HepG2 (cell line): ENCODE results near the gene UBTF. TPM values are rescaled to one million over a fixed set of nuclear protein-coding genes. Genes with fewer than 3 reads are reported as not detected.
A peak's percentile ranks its signal among the peaks of the same experiment; 100 is the strongest.

Source experiments
- ATAC-seq: fragments of 200-7000 bp; cut with Tn5 transposase; 3 replicates; pipeline ENCODE4 v1.9.1; 2020; ENCODE audit warnings: mild to moderate bottlenecking, moderate library complexity
- BruUV-seq: library from RNA; stranded (reverse); fragments of 400-500 nt; replicated peaks from 2 replicates; lab custom pipeline; 2021; lab: Mats Ljungman, UMichigan
- CTCF ChIA-PET: fragments of 300-600 bp; formaldehyde crosslinking; extraction: SDS; loops from one replicate; lab custom pipeline; 2021; ENCODE audit warnings: low total read pairs, inconsistent platforms, low intra/inter-chr PET ratio; lab: Yijun Ruan, JAX
- POLR2A ChIA-PET: fragments of 350-600 bp; sonication (Branson Sonifier 250); formaldehyde crosslinking; loops from one replicate; lab custom pipeline; 2020; ENCODE audit warnings: antibody characterized with exemption, inconsistent platforms; lab: Yijun Ruan, JAX
- DNase-seq: peaks from one replicate; pipeline ENCODE4 v3.0.0-alpha.2; 2015; ENCODE audit warnings: low spot score
- FAIRE-seq: peaks from 3 replicates; lab custom pipeline; 2011; peaks lifted over from hg19 to GRCh38; lab: Jason Lieb, UNC
- H2AFZ ChIP-seq: one replicate; pipeline ENCODE4 v1.6.1; 2011; ENCODE audit warnings: low read length, inconsistent platforms
- H3K27ac ChIP-seq: fragments of 300-600 bp; 3 replicates; pipeline ENCODE4 v1.8.0; 2011; ENCODE audit warnings: mixed run types, mild to moderate bottlenecking, mixed read lengths, low read length, inconsistent platforms; ENCODE audit not compliant: insufficient read depth; ENCODE audit errors: extremely low read length
- H3K27me3 ChIP-seq, 2 experiments: fragments of 200-600 bp in 1 of 2; 2 replicates in 1 of 2; 3 replicates in 1 of 2; pipeline versions ENCODE4 v1.6.0 to v1.8.0; 2011; ENCODE audit warnings: low read length in 2 of 2, mild to moderate bottlenecking in 2 of 2, moderate library complexity in 2 of 2, inconsistent platforms in 1 of 2; ENCODE audit not compliant: insufficient read depth in 2 of 2, control insufficient read depth in 1 of 2
- H3K36me3 ChIP-seq, 2 experiments: fragments of 200-600 bp in 1 of 2; replicated peaks in 1 of 2; 2 replicates in 1 of 2; 3 replicates in 1 of 2; pipeline versions ENCODE4 v1.5.1 to v1.8.0; 2011; ENCODE audit warnings: low read length in 2 of 2, inconsistent platforms in 1 of 2; ENCODE audit not compliant: insufficient read depth in 2 of 2, control insufficient read depth in 1 of 2
- H3K4me1 ChIP-seq: 2 replicates; pipeline ENCODE4 v1.5.1; 2012; ENCODE audit warnings: low read length, inconsistent platforms; ENCODE audit not compliant: insufficient read depth
- H3K4me2 ChIP-seq: 2 replicates; pipeline ENCODE4 v1.6.0; 2011; ENCODE audit warnings: low read depth, low read length, inconsistent platforms
- H3K4me3 ChIP-seq, 3 experiments: fragments of 200-600 bp in 1 of 3; sonication (generic), shearing (Covaris generic) in 1 of 3; replicated peaks in 1 of 3; 2 replicates each; pipeline ENCODE4 v1.5.1; 2011 to 2016; ENCODE audit warnings: low read length in 3 of 3, inconsistent platforms in 2 of 3, low read depth in 2 of 3, mild to moderate bottlenecking in 2 of 3, control low read depth in 1 of 3, mixed read lengths in 1 of 3; ENCODE audit not compliant: insufficient read depth in 1 of 3
- H3K79me2 ChIP-seq: one replicate; pipeline ENCODE4 v1.6.1; 2011; ENCODE audit warnings: low read length, inconsistent platforms; ENCODE audit not compliant: insufficient read depth
- H3K9ac ChIP-seq: 2 replicates; pipeline ENCODE4 v1.6.0; 2011; ENCODE audit warnings: mild to moderate bottlenecking, low read depth, low read length, inconsistent platforms; ENCODE audit not compliant: insufficient read depth
- H3K9me3 ChIP-seq: 2 replicates; pipeline ENCODE4 v1.5.1; 2012; ENCODE audit warnings: mild to moderate bottlenecking, low read length
- H4K20me1 ChIP-seq: 2 replicates; pipeline ENCODE4 v1.6.0; 2011; ENCODE audit warnings: inconsistent platforms, mild to moderate bottlenecking, low read length, moderate library complexity; ENCODE audit not compliant: insufficient read depth
- ARNTL ChIP-seq: sonication (generic); formaldehyde crosslinking; IDR thresholded peaks from 2 replicates; pipeline ENCODE4 v1.4.0; 2020; ENCODE audit warnings: mild to moderate bottlenecking, missing genetic modification reagents
- CTCF ChIP-seq: sonication (generic); formaldehyde crosslinking; IDR thresholded peaks from 2 replicates; pipeline ENCODE4 v1.5.0; 2020; ENCODE audit warnings: mild to moderate bottlenecking, missing genetic modification reagents, moderate library complexity
- DMTF1 ChIP-seq: sonication (generic); formaldehyde crosslinking; IDR thresholded peaks from 2 replicates; pipeline ENCODE4 v1.4.0; 2020; ENCODE audit warnings: mild to moderate bottlenecking, missing genetic modification reagents
- MTF1 ChIP-seq: sonication (generic); formaldehyde crosslinking; IDR thresholded peaks from 2 replicates; pipeline ENCODE4 v1.5.0; 2020; ENCODE audit warnings: missing genetic modification reagents
- PAX8 ChIP-seq: sonication (generic); formaldehyde crosslinking; IDR thresholded peaks from 2 replicates; pipeline ENCODE4 v1.8.0; 2022; ENCODE audit warnings: mild to moderate bottlenecking, missing genetic modification reagents, borderline replicate concordance
- REL ChIP-seq: sonication (generic); formaldehyde crosslinking; conservative IDR thresholded peaks from 2 replicates; pipeline ENCODE4 v1.8.0; 2022; ENCODE audit warnings: mild to moderate bottlenecking, missing genetic modification reagents, moderate library complexity
- ZFX ChIP-seq: sonication (generic); formaldehyde crosslinking; IDR thresholded peaks from 2 replicates; pipeline ENCODE4 v1.4.0; 2020; ENCODE audit warnings: mild to moderate bottlenecking, low read depth, missing genetic modification reagents, moderate library complexity
- ZNF12 ChIP-seq: sonication (generic); formaldehyde crosslinking; IDR thresholded peaks from 2 replicates; pipeline ENCODE4 v1.5.0; 2020; ENCODE audit warnings: missing genetic modification reagents
- WGBS: methylation state at CpG from one replicate; pipeline ENCODE4 v1.1.6; 2017; ENCODE audit warnings: low lambda C conversion rate; 5-methylcytosine and 5-hydroxymethylcytosine counted together
- in situ Hi-C: cut with HindIII; loops from 2 replicates; pipeline ENCODE4 v1.10.0; 2017; ENCODE audit warnings: low pct_unique_long_range_greater_than_20kb; ENCODE audit not compliant: extremely low pct_ligation_motif_present
- intact Hi-C: fragments of 100-400 bp; cut with micrococcal nuclease; formaldehyde crosslinking; loops from one replicate; pipeline ENCODE4 v1.10.0; 2022; ENCODE audit not compliant: unreplicated experiment
- polyA plus RNA-seq, 8 experiments: library from polyadenylated mRNA; depleted of rRNA in 3 of 8; stranded (reverse) in 7 of 8; unstranded in 1 of 8; fragments of >200 nt; fragmentation: Illumina TruSeq in 4 of 8; extraction: Trizol in 4 of 8; gene quantifications; 2 replicates each; pipeline versions ENCODE4 v1.2.1 to v1.2.3, GENCODE V29; 2011 to 2016; ENCODE audit warnings: low read depth in 4 of 8, missing spikeins in 1 of 8, mixed read lengths in 1 of 8; ENCODE audit not compliant: insufficient read depth in 1 of 8
- total RNA-seq, 5 experiments: library from RNA; depleted of rRNA; stranded (reverse); fragments of >200 nt; fragmentation: Illumina TruSeq; extraction: Trizol; gene quantifications; 2 replicates each; pipeline ENCODE4 v1.2.3, GENCODE V29; 2016; ENCODE audit warnings: low read depth in 1 of 5

UBTF gene
- total and polyA plus RNA-seq, 2 of the 13 experiments (the other 11 are each of a cell fraction or from before 2014, with no cell fraction given) = 15.2 to 60.9 TPM

GRCh38 chr17:44260296-44260695 is 40.8 kb upstream of the UBTF start:
- no peak overlapping the region for H3K9ac ChIP-seq
- ChIA-PET POLR2A (no interaction called here), CTCF (no interaction called here)
- no peaks in the 10 kb centered on the region for H3K79me2 ChIP-seq
- H3K4me3 ChIP-seq = no peak overlapping the region
- WGBS = 24% methylated on average over 3 of the region's 6 CpGs
- no peaks in the 10 kb centered on the region for H3K36me3 ChIP-seq
- DNase-seq = no peak
- no peak overlapping the region for H2AFZ ChIP-seq
- no peak overlapping the region for H3K27ac ChIP-seq
- no TSS peak for BruUV-seq
- peaks cover 26 to 78% of the 10 kb centered on the region in 2 experiments for H3K27me3 ChIP-seq
- no peak overlapping the region for H3K4me2 ChIP-seq
- H3K9me3 ChIP-seq = no peaks in the 10 kb centered on the region
- TF ChIP-seq DMTF1 = no peak
- no peak for TF ChIP-seq PAX8 (CRISPR knock-in tag)
- no peak for TF ChIP-seq MTF1
- TF ChIP-seq ZNF12 = no peak
- in situ Hi-C loops = no loop called here
- no peak for FAIRE-seq
- intact Hi-C loops = no loop called here
- ATAC-seq = no peak
- H4K20me1 ChIP-seq = no peaks in the 10 kb centered on the region
- no peaks in the 10 kb centered on the region for H3K4me1 ChIP-seq

- DNase-seq (no peak), FAIRE-seq (no peak), ATAC-seq (peak; percentile 57)
- Histone ChIP-seq H3K36me3 (no peaks in the 10 kb centered on the region), H3K27ac (no peak overlapping the region), H3K4me2 (no peak overlapping the region), H3K4me1 (no peaks in the 10 kb centered on the region), H3K27me3 (peaks cover 32 to 90% of the 10 kb centered on the region in 2 experiments), H3K9ac (no peak overlapping the region), H3K9me3 (no peaks in the 10 kb centered on the region), H2AFZ (no peak overlapping the region), H3K4me3 (no peak overlapping the region), H3K79me2 (no peaks in the 10 kb centered on the region), H4K20me1 (no peaks in the 10 kb centered on the region)
- in situ Hi-C loops (no loop called here), intact Hi-C loops (no loop called here)
- ChIA-PET CTCF (no interaction called here), POLR2A (interaction anchor here (1.1 to 1.3 kb wide), 2 partner anchors 12 to 21 kb away, joined by 3 to 4 read pairs; no protein-coding TSS in a partner anchor)
- no TSS peak for BruUV-seq
- 38% methylated on average over 12 of the region's 17 CpGs for WGBS
- TF ChIP-seq ARNTL = no peak
- peak; percentile 12; the same call in 1 of the 2 replicates for TF ChIP-seq ZFX (CRISPR knock-in tag)
- TF ChIP-seq CTCF = peak; percentile 40
- no peak for TF ChIP-seq REL (CRISPR knock-in tag)
Measured at GRCh38 chr17:44258811-44259351, 39.4 kb upstream of the UBTF start.
